Neural progenitor cell (in vitro differentiated cells): ENCODE measurements around the gene WDR45B.
"Not testable (repeated sequence)": the region's sequence is repeated elsewhere in the genome, so short reads cannot be mapped to it uniquely, and the experiment has no call there.

Experiments
- EZH2 ChIP-seq: fragments of 200-600 bp; sonication (generic); IDR thresholded peaks from 2 replicates; pipeline ENCODE4 v1.6.1; 2017; ENCODE audit warnings: antibody characterized with exemption, mild to moderate bottlenecking, moderate library complexity
- TF ChIP-seq, protein P1 (sequence below): fragments of 200-600 bp; sonication (generic); IDR thresholded peaks from 2 replicates; pipeline ENCODE4 v1.5.1; 2017; ENCODE audit warnings: antibody characterized with exemption, mild to moderate bottlenecking

DNA sequence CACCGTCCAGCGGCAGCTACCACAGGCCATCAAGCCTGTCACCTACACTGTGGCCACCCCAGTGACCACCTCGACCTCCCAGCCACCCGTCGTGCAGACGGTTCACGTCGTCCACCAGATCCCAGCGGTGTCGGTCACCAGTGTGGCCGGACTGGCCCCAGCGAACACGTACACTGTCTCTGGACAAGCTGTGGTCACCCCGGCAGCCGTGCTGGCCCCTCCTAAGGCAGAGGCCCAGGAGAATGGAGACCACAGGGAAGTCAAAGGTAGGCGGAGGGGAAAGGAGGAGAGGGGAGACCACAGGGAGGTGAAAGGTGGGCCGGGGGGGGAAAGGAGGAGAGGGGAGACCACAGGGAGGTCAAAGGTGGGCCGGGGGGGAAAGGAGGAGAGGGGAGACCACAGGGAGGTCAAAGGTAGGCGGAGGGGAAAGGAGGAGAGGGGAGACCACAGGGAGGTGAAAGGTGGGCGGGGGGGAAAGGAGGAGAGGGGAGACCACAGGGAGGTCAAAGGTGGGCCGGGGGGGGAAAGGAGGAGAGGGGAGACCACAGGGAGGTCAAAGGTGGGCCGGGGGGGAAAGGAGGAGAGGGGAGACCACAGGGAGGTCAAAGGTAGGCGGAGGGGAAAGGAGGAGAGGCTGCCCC, 62.2 kb downstream of the WDR45B start:
- TF ChIP-seq, protein P1, sequence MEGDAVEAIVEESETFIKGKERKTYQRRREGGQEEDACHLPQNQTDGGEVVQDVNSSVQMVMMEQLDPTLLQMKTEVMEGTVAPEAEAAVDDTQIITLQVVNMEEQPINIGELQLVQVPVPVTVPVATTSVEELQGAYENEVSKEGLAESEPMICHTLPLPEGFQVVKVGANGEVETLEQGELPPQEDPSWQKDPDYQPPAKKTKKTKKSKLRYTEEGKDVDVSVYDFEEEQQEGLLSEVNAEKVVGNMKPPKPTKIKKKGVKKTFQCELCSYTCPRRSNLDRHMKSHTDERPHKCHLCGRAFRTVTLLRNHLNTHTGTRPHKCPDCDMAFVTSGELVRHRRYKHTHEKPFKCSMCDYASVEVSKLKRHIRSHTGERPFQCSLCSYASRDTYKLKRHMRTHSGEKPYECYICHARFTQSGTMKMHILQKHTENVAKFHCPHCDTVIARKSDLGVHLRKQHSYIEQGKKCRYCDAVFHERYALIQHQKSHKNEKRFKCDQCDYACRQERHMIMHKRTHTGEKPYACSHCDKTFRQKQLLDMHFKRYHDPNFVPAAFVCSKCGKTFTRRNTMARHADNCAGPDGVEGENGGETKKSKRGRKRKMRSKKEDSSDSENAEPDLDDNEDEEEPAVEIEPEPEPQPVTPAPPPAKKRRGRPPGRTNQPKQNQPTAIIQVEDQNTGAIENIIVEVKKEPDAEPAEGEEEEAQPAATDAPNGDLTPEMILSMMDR: not testable (repeated sequence)
- TF ChIP-seq EZH2: not testable (repeated sequence)
